Measurements from ENCODE around the gene SDE2. TPM values are rescaled to one million over a fixed set of nuclear protein-coding genes. Genes with fewer than 3 reads are reported as not detected.
"Not testable (repeated sequence)": the region's sequence is repeated elsewhere in the genome, so short reads cannot be mapped to it uniquely, and the experiment has no call there.

SDE2 gene
- total RNA-seq, 2 experiments from 2014 or later: 16.6 to 20.9 TPM

GRCh38 chr1:226027538-226028217, 28.5 kb upstream of the SDE2 start:
- H3K4me1 Mint-ChIP-seq: peaks cover 4% of the 10 kb centered on the region
- ATAC-seq (no peak), DNase-seq (no peak)
- H3K36me3 Mint-ChIP-seq: no peaks in the 10 kb centered on the region
- H3K27ac Mint-ChIP-seq: no peak overlapping the region
- H3K27me3 Mint-ChIP-seq: no peaks in the 10 kb centered on the region
- H3K4me3 Mint-ChIP-seq: no peak overlapping the region
- H3K9me3 Mint-ChIP-seq (ENCODE audit: low read depth): no peaks in the 10 kb centered on the region
- CTCF ChIA-PET: interaction anchor here (0.6 to 1.5 kb wide), 2 partner anchors 14 to 37 kb away, joined by 3 read pairs; no protein-coding TSS in a partner anchor

GRCh38 chr1:226026833-226027232, 27.7 kb upstream of the SDE2 start:
- peaks cover 4% of the 10 kb centered on the region for H3K4me1 Mint-ChIP-seq

GRCh38 chr1:226023735-226024134, 24.6 kb upstream of the SDE2 start:
- CTCF ChIA-PET: no interaction called here
- H3K9me3 Mint-ChIP-seq (ENCODE audit: low read depth): no peaks in the 10 kb centered on the region
- peaks cover 6% of the 10 kb centered on the region for H3K27me3 Mint-ChIP-seq
- DNase-seq (no peak), ATAC-seq (no peak)
- peaks cover 4% of the 10 kb centered on the region for H3K4me1 Mint-ChIP-seq
- no peaks in the 10 kb centered on the region for H3K36me3 Mint-ChIP-seq
- H3K4me3 Mint-ChIP-seq: no peak overlapping the region
- H3K27ac Mint-ChIP-seq: no peak overlapping the region

More at GRCh38 chr1:226026833-226027232, 27.7 kb upstream of the SDE2 start:
- ATAC-seq (no peak), DNase-seq (no peak)
- no peaks in the 10 kb centered on the region for H3K9me3 Mint-ChIP-seq (ENCODE audit: low read depth)
- H3K36me3 Mint-ChIP-seq: no peaks in the 10 kb centered on the region
- no peak overlapping the region for H3K4me3 Mint-ChIP-seq
- peaks cover 5% of the 10 kb centered on the region for H3K27me3 Mint-ChIP-seq
- no peak overlapping the region for H3K27ac Mint-ChIP-seq
- CTCF ChIA-PET: interaction anchor here (1.5 kb wide), 1 partner anchor 38 kb away, joined by 3 read pairs; no protein-coding TSS in a partner anchor

DNA sequence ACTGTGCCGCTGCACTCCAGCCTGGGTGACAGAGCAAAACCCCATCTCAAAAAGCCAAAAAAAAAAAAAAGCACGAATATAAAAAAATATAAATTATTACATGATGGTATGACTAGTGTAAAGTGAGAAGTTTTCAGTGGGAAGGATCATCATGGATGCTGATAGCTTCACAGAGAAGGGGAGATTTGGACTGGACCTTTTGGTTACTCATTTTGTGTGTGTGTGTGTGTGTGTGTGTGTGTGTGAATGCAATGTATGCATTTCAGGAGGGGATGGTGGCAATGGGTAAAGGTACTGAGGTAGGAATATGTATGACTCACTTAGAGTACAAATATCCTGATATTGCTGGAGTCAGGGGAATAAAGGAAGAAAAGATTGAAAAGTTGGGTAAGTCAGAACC, 22.7 kb upstream of the SDE2 start:
- ATAC-seq (no peak), DNase-seq (no peak)
- CTCF ChIA-PET: no interaction called here
- Mint-ChIP-seq H3K36me3 (no peaks in the 10 kb centered on the region), H3K27ac (no peak overlapping the region), H3K4me1 (peaks cover 2% of the 10 kb centered on the region), H3K27me3 (peaks cover 10% of the 10 kb centered on the region), H3K4me3 (no peak overlapping the region), H3K9me3 (ENCODE audit: low read depth) (no peaks in the 10 kb centered on the region)

GRCh38 chr1:226021401-226021800, 22.3 kb upstream of the SDE2 start:
- ATAC-seq: no peak
- H3K27me3 Mint-ChIP-seq: peaks cover 14% of the 10 kb centered on the region
- H3K4me1 Mint-ChIP-seq: no peaks in the 10 kb centered on the region
- H3K27ac Mint-ChIP-seq: no peak overlapping the region
- CTCF ChIA-PET: no interaction called here
- no peak overlapping the region for H3K4me3 Mint-ChIP-seq
- no peaks in the 10 kb centered on the region for H3K36me3 Mint-ChIP-seq
- no peak for DNase-seq
- H3K9me3 Mint-ChIP-seq (ENCODE audit: low read depth): no peaks in the 10 kb centered on the region

GRCh38 chr1:226019572-226019971, 20.4 kb upstream of the SDE2 start:
- no peaks in the 10 kb centered on the region for H3K36me3 Mint-ChIP-seq
- H3K9me3 Mint-ChIP-seq (ENCODE audit: low read depth): no peaks in the 10 kb centered on the region
- H3K27ac Mint-ChIP-seq: no peak overlapping the region
- H3K4me3 Mint-ChIP-seq: no peak overlapping the region
- no peak for DNase-seq
- no peak for ATAC-seq
- no peaks in the 10 kb centered on the region for H3K4me1 Mint-ChIP-seq
- H3K27me3 Mint-ChIP-seq: peaks cover 17% of the 10 kb centered on the region
- CTCF ChIA-PET: no interaction called here

- Mint-ChIP-seq H3K4me1 (no peaks in the 10 kb centered on the region), H3K4me3 (no peak overlapping the region), H3K9me3 (ENCODE audit: low read depth) (no peaks in the 10 kb centered on the region), H3K36me3 (no peaks in the 10 kb centered on the region), H3K27ac (no peak overlapping the region), H3K27me3 (peaks cover 18% of the 10 kb centered on the region)
- DNase-seq: no peak
- no peak for ATAC-seq
- CTCF ChIA-PET: no interaction called here
These were observed 17.9 kb upstream of the SDE2 start for GRCh38 chr1:226017070-226017469.

DNA sequence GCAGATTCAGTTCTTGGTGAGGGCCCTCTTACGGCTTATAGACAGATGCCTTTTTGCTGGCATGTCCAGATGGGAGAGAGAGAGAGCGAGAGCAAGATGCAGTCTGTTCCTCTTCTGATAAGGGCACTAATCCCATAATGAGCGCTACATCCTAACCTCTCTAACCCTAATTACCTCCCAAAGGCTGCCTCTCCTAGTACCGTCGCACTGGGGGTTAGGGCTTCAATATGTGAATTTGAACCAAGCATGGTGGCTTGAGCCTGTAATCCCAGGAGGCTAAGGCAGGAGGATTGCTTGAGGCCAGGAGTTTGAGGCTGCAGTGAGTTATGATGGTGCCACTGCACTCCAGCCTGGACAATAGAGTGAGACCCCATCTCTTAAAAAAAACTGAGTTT, 10.5 kb upstream of the SDE2 start:
- ATAC-seq (no peak), DNase-seq (no peak)
- no peaks in the 10 kb centered on the region for H3K36me3 Mint-ChIP-seq
- CTCF ChIA-PET: no interaction called here
- peaks cover 9% of the 10 kb centered on the region for H3K27me3 Mint-ChIP-seq
- no peaks in the 10 kb centered on the region for H3K9me3 Mint-ChIP-seq (ENCODE audit: low read depth)
- no peak overlapping the region for H3K4me3 Mint-ChIP-seq
- no peak overlapping the region for H3K27ac Mint-ChIP-seq
- H3K4me1 Mint-ChIP-seq: peaks cover 8% of the 10 kb centered on the region

- H3K9me3 Mint-ChIP-seq (ENCODE audit: low read depth); H3K27me3 Mint-ChIP-seq; DNase-seq; H3K27ac Mint-ChIP-seq; H3K36me3 Mint-ChIP-seq; CTCF ChIA-PET; ATAC-seq; H3K4me3 Mint-ChIP-seq: not testable (repeated sequence)
- peaks cover 24% of the 10 kb centered on the region for H3K4me1 Mint-ChIP-seq
These were observed 8.2 kb upstream of the SDE2 start for GRCh38 chr1:226007126-226007892.

DNA sequence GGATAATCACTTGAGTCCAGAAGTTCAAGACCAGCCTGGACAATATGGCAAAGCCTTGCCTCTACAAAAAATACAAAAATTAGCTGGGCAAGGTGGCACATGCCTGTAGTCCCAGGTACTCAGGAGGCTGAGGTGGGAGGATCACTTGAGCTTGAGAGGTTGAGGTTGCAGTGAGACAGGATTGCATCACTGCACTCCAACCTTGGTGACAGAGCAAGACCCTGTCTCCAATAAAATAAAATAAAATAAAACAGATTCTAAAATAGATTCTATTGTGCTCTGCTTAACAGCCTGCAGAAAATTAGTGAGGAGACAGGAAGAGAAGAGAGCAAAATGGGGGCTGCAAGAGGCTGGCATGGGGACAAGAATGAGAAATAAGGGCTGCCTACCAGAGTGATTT, 7.5 kb upstream of the SDE2 start:
- CTCF ChIA-PET: no interaction called here
- peaks cover 2% of the 10 kb centered on the region for H3K27me3 Mint-ChIP-seq
- no peak overlapping the region for H3K27ac Mint-ChIP-seq
- ATAC-seq: no peak
- peaks cover 30% of the 10 kb centered on the region for H3K4me1 Mint-ChIP-seq
- H3K4me3 Mint-ChIP-seq: no peak overlapping the region
- peaks cover 2% of the 10 kb centered on the region for H3K36me3 Mint-ChIP-seq
- no peak for DNase-seq
- no peaks in the 10 kb centered on the region for H3K9me3 Mint-ChIP-seq (ENCODE audit: low read depth)

GRCh38 chr1:226004396-226004795, 5.3 kb upstream of the SDE2 start:
- H3K9me3 Mint-ChIP-seq (ENCODE audit: low read depth): no peaks in the 10 kb centered on the region
- CTCF ChIA-PET: interaction anchor here (0.7 to 1.0 kb wide), 5 partner anchors 14 to 61 kb away, joined by 3 to 5 read pairs (median 3); no protein-coding TSS in a partner anchor
- ATAC-seq: no peak
- H3K27ac Mint-ChIP-seq: no peak overlapping the region
- H3K27me3 Mint-ChIP-seq: no peaks in the 10 kb centered on the region
- peaks cover 34% of the 10 kb centered on the region for H3K4me1 Mint-ChIP-seq
- peaks cover 2% of the 10 kb centered on the region for H3K36me3 Mint-ChIP-seq
- H3K4me3 Mint-ChIP-seq: no peak overlapping the region
- no peak for DNase-seq

- Mint-ChIP-seq H3K27ac (no peak overlapping the region), H3K27me3 (no peaks in the 10 kb centered on the region), H3K4me3 (no peak overlapping the region), H3K36me3 (peaks cover 3% of the 10 kb centered on the region), H3K4me1 (peaks cover 34% of the 10 kb centered on the region), H3K9me3 (ENCODE audit: low read depth) (no peaks in the 10 kb centered on the region)
- DNase-seq (no peak), ATAC-seq (no peak)
- CTCF ChIA-PET: interaction anchor here (0.6 to 1.0 kb wide), 3 partner anchors 13 to 41 kb away, joined by 3 read pairs; no protein-coding TSS in a partner anchor
These were observed 4.5 kb upstream of the SDE2 start for GRCh38 chr1:226003502-226004170.

GRCh38 chr1:226002667-226003501, 3.7 kb upstream of the SDE2 start:
- no peaks in the 10 kb centered on the region for H3K27me3 Mint-ChIP-seq
- peaks cover 3% of the 10 kb centered on the region for H3K36me3 Mint-ChIP-seq
- CTCF ChIA-PET: interaction anchor here (0.6 kb wide), 1 partner anchor 16 kb away, joined by 3 read pairs; no protein-coding TSS in a partner anchor
- peaks cover 38% of the 10 kb centered on the region for H3K4me1 Mint-ChIP-seq
- no peaks in the 10 kb centered on the region for H3K9me3 Mint-ChIP-seq (ENCODE audit: low read depth)
- H3K4me3 Mint-ChIP-seq: no peak overlapping the region
- ATAC-seq: no peak
- DNase-seq: no peak
- H3K27ac Mint-ChIP-seq: peak overlapping the region; percentile 66
